Loucy (cell line): Measurements from ENCODE around the gene BACH2.

ENCODE experiments used
- H2AFZ ChIP-seq: fragments of 200-600 bp; sonication (generic); 2 replicates; pipeline ENCODE4 v1.6.0; 2016; ENCODE audit warnings: antibody characterized with exemption, mild to moderate bottlenecking, low read length, moderate library complexity
- H3F3A ChIP-seq: fragments of 200-600 bp; 2 replicates; pipeline ENCODE4 v1.6.0; 2016; ENCODE audit warnings: antibody characterized with exemption, low read depth, mild to moderate bottlenecking
- H3K27me3 ChIP-seq: fragments of 200-600 bp; sonication (generic); 2 replicates; pipeline ENCODE4 v1.6.1; 2014; ENCODE audit warnings: low read length, mild to moderate bottlenecking; ENCODE audit not compliant: insufficient read depth, poor library complexity, severe bottlenecking
- H3K36me3 ChIP-seq: fragments of 200-600 bp; sonication (generic); 2 replicates; pipeline ENCODE4 v1.6.1; 2016; ENCODE audit warnings: low read length; ENCODE audit not compliant: insufficient read depth
- H3K4me1 ChIP-seq: fragments of 200-600 bp; sonication (generic); 2 replicates; pipeline ENCODE4 v1.5.1; 2014; ENCODE audit warnings: low read length, mild to moderate bottlenecking; ENCODE audit not compliant: insufficient read depth, poor library complexity, severe bottlenecking
- H3K4me2 ChIP-seq: fragments of 200-600 bp; sonication (generic); 2 replicates; pipeline ENCODE4 v1.6.0; 2014; ENCODE audit warnings: antibody characterized with exemption, low read length, low read depth, mild to moderate bottlenecking; ENCODE audit not compliant: poor library complexity, severe bottlenecking
- H3K4me3 ChIP-seq: fragments of 200-600 bp; sonication (generic); 2 replicates; pipeline ENCODE4 v1.5.1; 2014; ENCODE audit warnings: low read length, mild to moderate bottlenecking, mixed read lengths; ENCODE audit not compliant: poor library complexity, severe bottlenecking
- H3K79me2 ChIP-seq: fragments of 200-600 bp; sonication (generic); 2 replicates; pipeline ENCODE4 v1.6.1; 2014; ENCODE audit warnings: low read length; ENCODE audit not compliant: insufficient read depth
- H3K9ac ChIP-seq: fragments of 200-600 bp; sonication (generic); 2 replicates; pipeline ENCODE4 v1.6.0; 2014; ENCODE audit warnings: mild to moderate bottlenecking, low read depth, low read length, moderate library complexity; ENCODE audit not compliant: poor library complexity, severe bottlenecking
- H3K9me2 ChIP-seq: fragments of 200-600 bp; sonication (generic); replicated peaks from 2 replicates; pipeline ENCODE4 v1.6.1; 2016; ENCODE audit warnings: low read depth, low read length, mixed read lengths
- H3K9me3 ChIP-seq: fragments of 200-600 bp; sonication (generic); 2 replicates; pipeline ENCODE4 v1.6.1; 2014; ENCODE audit warnings: mild to moderate bottlenecking, antibody characterized with exemption, low read length, low read depth; ENCODE audit not compliant: insufficient read depth
- H4K20me1 ChIP-seq: fragments of 200-600 bp; sonication (generic); 2 replicates; pipeline ENCODE4 v1.6.0; 2014; ENCODE audit warnings: antibody characterized with exemption, low read length, mild to moderate bottlenecking; ENCODE audit not compliant: insufficient read depth, poor library complexity, severe bottlenecking
- CTCF ChIP-seq: fragments of 200-600 bp; sonication (generic); conservative IDR thresholded peaks from 2 replicates; pipeline ENCODE4 v1.5.1; 2014; ENCODE audit warnings: mild to moderate bottlenecking, antibody characterized with exemption, low read length
- EZH2phosphoT487 ChIP-seq: fragments of 200-600 bp; IDR thresholded peaks from 2 replicates; pipeline ENCODE4 v1.6.1; 2018; ENCODE audit warnings: antibody characterized with exemption, mild to moderate bottlenecking, moderate library complexity, borderline replicate concordance

The BACH2 gene

GRCh38 chr6:90314514-90314913 lies 17.9 kb upstream of the BACH2 start:
- H3K9ac ChIP-seq, result no peak overlapping the region
- H3K4me1 ChIP-seq, result peaks cover 12% of the 10 kb centered on the region
- no peak overlapping the region for H3K4me3 ChIP-seq
- TF ChIP-seq EZH2phosphoT487, result no peak
- TF ChIP-seq CTCF, result no peak
- no peaks in the 10 kb centered on the region for H4K20me1 ChIP-seq
- no peaks in the 10 kb centered on the region for H3F3A ChIP-seq
- no peaks in the 10 kb centered on the region for H3K36me3 ChIP-seq
- H2AFZ ChIP-seq, result no peak overlapping the region
- no peaks in the 10 kb centered on the region for H3K9me2 ChIP-seq
- H3K27me3 ChIP-seq, result no peaks in the 10 kb centered on the region
- no peaks in the 10 kb centered on the region for H3K79me2 ChIP-seq
- no peak overlapping the region for H3K4me2 ChIP-seq
- no peaks in the 10 kb centered on the region for H3K9me3 ChIP-seq

- Histone ChIP-seq H4K20me1 (no peaks in the 10 kb centered on the region), H3K4me1 (peaks cover 12% of the 10 kb centered on the region), H3K4me2 (no peak overlapping the region), H3K9me3 (no peaks in the 10 kb centered on the region), H3K27me3 (no peaks in the 10 kb centered on the region), H3F3A (no peaks in the 10 kb centered on the region), H3K9me2 (no peaks in the 10 kb centered on the region), H3K9ac (no peak overlapping the region), H3K36me3 (no peaks in the 10 kb centered on the region), H3K79me2 (no peaks in the 10 kb centered on the region), H2AFZ (no peak overlapping the region), H3K4me3 (no peak overlapping the region)
- no peak for TF ChIP-seq EZH2phosphoT487
Measured at GRCh38 chr6:90311569-90311968, 14.9 kb upstream of the BACH2 start.

GRCh38 chr6:90305800-90306448 lies 9.3 kb upstream of the BACH2 start:
- TF ChIP-seq EZH2phosphoT487 (no peak), CTCF (no peak)
- Histone ChIP-seq H3K27me3 (no peaks in the 10 kb centered on the region), H3F3A (no peaks in the 10 kb centered on the region), H3K36me3 (no peaks in the 10 kb centered on the region), H2AFZ (no peak overlapping the region), H3K9ac (no peak overlapping the region), H3K9me3 (no peaks in the 10 kb centered on the region), H3K9me2 (no peaks in the 10 kb centered on the region), H3K4me2 (no peak overlapping the region), H4K20me1 (no peaks in the 10 kb centered on the region), H3K4me1 (no peaks in the 10 kb centered on the region), H3K4me3 (no peak overlapping the region), H3K79me2 (no peaks in the 10 kb centered on the region)

GRCh38 chr6:90304308-90304707 lies 7.7 kb upstream of the BACH2 start:
- TF ChIP-seq CTCF, result no peak
- no peak for TF ChIP-seq EZH2phosphoT487
- Histone ChIP-seq H3K9me3 (no peaks in the 10 kb centered on the region), H3K4me2 (no peak overlapping the region), H2AFZ (no peak overlapping the region), H4K20me1 (no peaks in the 10 kb centered on the region), H3K9ac (no peak overlapping the region), H3K79me2 (no peaks in the 10 kb centered on the region), H3K27me3 (no peaks in the 10 kb centered on the region), H3K9me2 (no peaks in the 10 kb centered on the region), H3K36me3 (no peaks in the 10 kb centered on the region), H3F3A (no peaks in the 10 kb centered on the region), H3K4me3 (no peak overlapping the region), H3K4me1 (no peaks in the 10 kb centered on the region)
